Measurements from ENCODE around the gene FNDC3B. TPM values are rescaled to one million over a fixed set of nuclear protein-coding genes. Genes with fewer than 3 reads are reported as not detected.

The FNDC3B gene
- total RNA-seq, 1 experiment from 2014 or later: 173 TPM

- no peak overlapping the region for H3K4me3 ChIP-seq (ENCODE audit: low read depth in 2 of 2, low read length in 2 of 2)
- ChIA-PET CTCF (no interaction called here), POLR2A (interaction anchor here (0.6 kb wide), 1 partner anchor 66 kb away, joined by 3 read pairs; no protein-coding TSS in a partner anchor)
- no peaks in the 10 kb centered on the region for H3K27me3 ChIP-seq (ENCODE audit: control insufficient read depth, insufficient read depth, low read length)
- no peak for TF ChIP-seq CTCF (IDR thresholded peaks at IDR 0.05)
- peak; percentile 42; the same call in 1 of the 2 replicates for TF ChIP-seq TCF7L2 (IDR thresholded peaks at IDR 0.05; ENCODE audit: low read depth, low read length)
- no TSS peak for BruUV-seq (replicated peaks)
- in situ Hi-C loops (cut with HindIII; ENCODE audit: low pct_unique_long_range_greater_than_20kb, low sequenced_read_pairs): no loop called here
- no peaks in the 10 kb centered on the region for H3K36me3 ChIP-seq (ENCODE audit: control insufficient read depth, insufficient read depth, low read length)
- ATAC-seq (no peak), DNase-seq (ENCODE audit: low read depth, low spot score) (no peak)
- H3K9me3 ChIP-seq (ENCODE audit: control insufficient read depth, insufficient read depth, low read depth, low read length): no peaks in the 10 kb centered on the region
- H3K4me1 ChIP-seq (ENCODE audit: control insufficient read depth, insufficient read depth, low read length): peaks cover 89% of the 10 kb centered on the region
- intact Hi-C loops (cut with micrococcal nuclease; ENCODE audit: unreplicated experiment): no loop called here
- peak overlapping the region; percentile 92 for H3K27ac ChIP-seq (ENCODE audit: low read length)
These were observed 117.2 kb downstream of the FNDC3B start for GRCh38 chr3:172156586-172156955.

- H3K27me3 ChIP-seq (ENCODE audit: control insufficient read depth, insufficient read depth, low read length): no peaks in the 10 kb centered on the region
- ATAC-seq (no peak), DNase-seq (ENCODE audit: low read depth, low spot score) (no peak)
- H3K4me3 ChIP-seq (ENCODE audit: low read depth in 2 of 2, low read length in 2 of 2): no peak overlapping the region
- peak overlapping the region; percentile 92 for H3K27ac ChIP-seq (ENCODE audit: low read length)
- in situ Hi-C loops (cut with HindIII; ENCODE audit: low pct_unique_long_range_greater_than_20kb, low sequenced_read_pairs): no loop called here
- BruUV-seq (replicated peaks): no TSS peak
- no peaks in the 10 kb centered on the region for H3K36me3 ChIP-seq (ENCODE audit: control insufficient read depth, insufficient read depth, low read length)
- TF ChIP-seq TCF7L2 (IDR thresholded peaks at IDR 0.05; ENCODE audit: low read depth, low read length): no peak
- peaks cover 77% of the 10 kb centered on the region for H3K4me1 ChIP-seq (ENCODE audit: control insufficient read depth, insufficient read depth, low read length)
- no peaks in the 10 kb centered on the region for H3K9me3 ChIP-seq (ENCODE audit: control insufficient read depth, insufficient read depth, low read depth, low read length)
- POLR2A ChIA-PET: no interaction called here
- CTCF ChIA-PET: no interaction called here
- intact Hi-C loops (cut with micrococcal nuclease; ENCODE audit: unreplicated experiment): no loop called here
These were observed 118.3 kb downstream of the FNDC3B start for GRCh38 chr3:172157564-172158258.

- no TSS peak for BruUV-seq (replicated peaks)
- intact Hi-C loops (cut with micrococcal nuclease; ENCODE audit: unreplicated experiment) (no loop called here), in situ Hi-C loops (cut with HindIII; ENCODE audit: low pct_unique_long_range_greater_than_20kb, low sequenced_read_pairs) (no loop called here)
- Histone ChIP-seq H3K27ac (ENCODE audit: low read length) (peak overlapping the region; percentile 70), H3K27me3 (ENCODE audit: control insufficient read depth, insufficient read depth, low read length) (no peaks in the 10 kb centered on the region), H3K4me3 (ENCODE audit: low read depth in 2 of 2, low read length in 2 of 2) (no peak overlapping the region), H3K4me1 (ENCODE audit: control insufficient read depth, insufficient read depth, low read length) (peaks cover 71% of the 10 kb centered on the region), H3K9me3 (ENCODE audit: control insufficient read depth, insufficient read depth, low read depth, low read length) (no peaks in the 10 kb centered on the region), H3K36me3 (ENCODE audit: control insufficient read depth, insufficient read depth, low read length) (no peaks in the 10 kb centered on the region)
- CTCF ChIA-PET: no interaction called here
- ATAC-seq (no peak), DNase-seq (ENCODE audit: low read depth, low spot score) (no peak)
- POLR2A ChIA-PET: no interaction called here
- no peak for TF ChIP-seq TCF7L2 (IDR thresholded peaks at IDR 0.05; ENCODE audit: low read depth, low read length)
- no peak for TF ChIP-seq POLR2AphosphoS5 (IDR thresholded peaks at IDR 0.05; ENCODE audit: low read depth, low read length)
- no peak for TF ChIP-seq REST (IDR thresholded peaks at IDR 0.05; ENCODE audit: insufficient read depth in 1 of 2, low read depth in 2 of 2, low read length in 1 of 2)
- TF ChIP-seq CTCF (IDR thresholded peaks at IDR 0.05): no peak
- no peak for TF ChIP-seq SIN3A (IDR thresholded peaks at IDR 0.05; ENCODE audit: borderline replicate concordance, insufficient read depth, low read depth, low read length)
These were observed 119.4 kb downstream of the FNDC3B start for GRCh38 chr3:172158741-172159140.
